Loucy (cell line): ENCODE data around the gene FOXP4.
A peak's percentile ranks its signal among the peaks of the same experiment; 100 is the strongest.

Experiments used
- H2AFZ ChIP-seq: fragments of 200-600 bp; sonication (generic); 2 replicates; pipeline ENCODE4 v1.6.0; 2016; ENCODE audit warnings: antibody characterized with exemption, mild to moderate bottlenecking, low read length, moderate library complexity
- H3F3A ChIP-seq: fragments of 200-600 bp; 2 replicates; pipeline ENCODE4 v1.6.0; 2016; ENCODE audit warnings: antibody characterized with exemption, low read depth, mild to moderate bottlenecking
- H3K27me3 ChIP-seq: fragments of 200-600 bp; sonication (generic); 2 replicates; pipeline ENCODE4 v1.6.1; 2014; ENCODE audit warnings: low read length, mild to moderate bottlenecking; ENCODE audit not compliant: insufficient read depth, poor library complexity, severe bottlenecking
- H3K36me3 ChIP-seq: fragments of 200-600 bp; sonication (generic); 2 replicates; pipeline ENCODE4 v1.6.1; 2016; ENCODE audit warnings: low read length; ENCODE audit not compliant: insufficient read depth
- H3K4me1 ChIP-seq: fragments of 200-600 bp; sonication (generic); 2 replicates; pipeline ENCODE4 v1.5.1; 2014; ENCODE audit warnings: low read length, mild to moderate bottlenecking; ENCODE audit not compliant: insufficient read depth, poor library complexity, severe bottlenecking
- H3K4me2 ChIP-seq: fragments of 200-600 bp; sonication (generic); 2 replicates; pipeline ENCODE4 v1.6.0; 2014; ENCODE audit warnings: antibody characterized with exemption, low read length, low read depth, mild to moderate bottlenecking; ENCODE audit not compliant: poor library complexity, severe bottlenecking
- H3K4me3 ChIP-seq: fragments of 200-600 bp; sonication (generic); 2 replicates; pipeline ENCODE4 v1.5.1; 2014; ENCODE audit warnings: low read length, mild to moderate bottlenecking, mixed read lengths; ENCODE audit not compliant: poor library complexity, severe bottlenecking
- H3K79me2 ChIP-seq: fragments of 200-600 bp; sonication (generic); 2 replicates; pipeline ENCODE4 v1.6.1; 2014; ENCODE audit warnings: low read length; ENCODE audit not compliant: insufficient read depth
- H3K9ac ChIP-seq: fragments of 200-600 bp; sonication (generic); 2 replicates; pipeline ENCODE4 v1.6.0; 2014; ENCODE audit warnings: mild to moderate bottlenecking, low read depth, low read length, moderate library complexity; ENCODE audit not compliant: poor library complexity, severe bottlenecking
- H3K9me2 ChIP-seq: fragments of 200-600 bp; sonication (generic); replicated peaks from 2 replicates; pipeline ENCODE4 v1.6.1; 2016; ENCODE audit warnings: low read depth, low read length, mixed read lengths
- H3K9me3 ChIP-seq: fragments of 200-600 bp; sonication (generic); 2 replicates; pipeline ENCODE4 v1.6.1; 2014; ENCODE audit warnings: mild to moderate bottlenecking, antibody characterized with exemption, low read length, low read depth; ENCODE audit not compliant: insufficient read depth
- H4K20me1 ChIP-seq: fragments of 200-600 bp; sonication (generic); 2 replicates; pipeline ENCODE4 v1.6.0; 2014; ENCODE audit warnings: antibody characterized with exemption, low read length, mild to moderate bottlenecking; ENCODE audit not compliant: insufficient read depth, poor library complexity, severe bottlenecking
- EZH2phosphoT487 ChIP-seq: fragments of 200-600 bp; IDR thresholded peaks from 2 replicates; pipeline ENCODE4 v1.6.1; 2018; ENCODE audit warnings: antibody characterized with exemption, mild to moderate bottlenecking, moderate library complexity, borderline replicate concordance
- TF ChIP-seq, protein P1 (sequence below): fragments of 200-600 bp; sonication (generic); conservative IDR thresholded peaks from 2 replicates; pipeline ENCODE4 v1.5.1; 2014; ENCODE audit warnings: mild to moderate bottlenecking, antibody characterized with exemption, low read length

Gene FOXP4

DNA sequence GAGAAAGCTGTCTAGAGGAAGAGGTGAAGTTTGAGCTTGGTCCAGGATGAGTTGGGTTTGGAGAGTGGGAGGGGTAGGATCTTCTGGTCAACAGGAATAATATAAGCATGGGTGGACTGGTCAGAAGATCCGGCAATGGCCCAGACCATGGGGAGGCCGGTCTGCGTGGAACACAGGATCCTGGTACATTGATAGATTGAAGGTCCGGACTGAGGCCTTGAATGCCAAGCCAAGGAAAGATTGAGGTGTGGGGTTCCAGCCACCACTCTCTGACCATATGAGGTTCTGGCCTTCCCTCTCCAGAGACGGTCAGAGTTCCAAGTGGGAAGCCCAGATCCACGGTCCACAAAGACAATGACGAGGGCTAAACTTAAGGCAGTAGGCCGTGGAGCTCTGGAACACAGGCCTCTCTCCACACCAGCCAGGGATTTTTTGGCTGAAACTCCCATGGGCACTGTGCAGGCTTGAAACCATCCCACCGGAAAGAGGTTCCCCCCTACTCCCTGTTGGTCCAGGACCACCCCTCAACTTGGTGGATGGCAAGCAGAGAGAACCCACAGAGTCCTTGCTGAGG is 95.3 kb downstream of the FOXP4 start:
- Histone ChIP-seq H3K9me2 (no peaks in the 10 kb centered on the region), H3K27me3 (no peaks in the 10 kb centered on the region), H3F3A (no peaks in the 10 kb centered on the region), H2AFZ (no peak overlapping the region), H3K4me2 (peak overlapping the region; percentile 92), H3K9ac (peak overlapping the region; percentile 61), H4K20me1 (peaks cover 15% of the 10 kb centered on the region), H3K4me1 (peaks cover 77% of the 10 kb centered on the region), H3K4me3 (peak overlapping the region; percentile 92), H3K36me3 (peaks cover 5% of the 10 kb centered on the region; the same call in 1 of the 2 replicates), H3K79me2 (peaks cover 95% of the 10 kb centered on the region), H3K9me3 (no peaks in the 10 kb centered on the region)
- TF ChIP-seq, protein P1, sequence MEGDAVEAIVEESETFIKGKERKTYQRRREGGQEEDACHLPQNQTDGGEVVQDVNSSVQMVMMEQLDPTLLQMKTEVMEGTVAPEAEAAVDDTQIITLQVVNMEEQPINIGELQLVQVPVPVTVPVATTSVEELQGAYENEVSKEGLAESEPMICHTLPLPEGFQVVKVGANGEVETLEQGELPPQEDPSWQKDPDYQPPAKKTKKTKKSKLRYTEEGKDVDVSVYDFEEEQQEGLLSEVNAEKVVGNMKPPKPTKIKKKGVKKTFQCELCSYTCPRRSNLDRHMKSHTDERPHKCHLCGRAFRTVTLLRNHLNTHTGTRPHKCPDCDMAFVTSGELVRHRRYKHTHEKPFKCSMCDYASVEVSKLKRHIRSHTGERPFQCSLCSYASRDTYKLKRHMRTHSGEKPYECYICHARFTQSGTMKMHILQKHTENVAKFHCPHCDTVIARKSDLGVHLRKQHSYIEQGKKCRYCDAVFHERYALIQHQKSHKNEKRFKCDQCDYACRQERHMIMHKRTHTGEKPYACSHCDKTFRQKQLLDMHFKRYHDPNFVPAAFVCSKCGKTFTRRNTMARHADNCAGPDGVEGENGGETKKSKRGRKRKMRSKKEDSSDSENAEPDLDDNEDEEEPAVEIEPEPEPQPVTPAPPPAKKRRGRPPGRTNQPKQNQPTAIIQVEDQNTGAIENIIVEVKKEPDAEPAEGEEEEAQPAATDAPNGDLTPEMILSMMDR: no peak
- TF ChIP-seq EZH2phosphoT487: no peak

DNA sequence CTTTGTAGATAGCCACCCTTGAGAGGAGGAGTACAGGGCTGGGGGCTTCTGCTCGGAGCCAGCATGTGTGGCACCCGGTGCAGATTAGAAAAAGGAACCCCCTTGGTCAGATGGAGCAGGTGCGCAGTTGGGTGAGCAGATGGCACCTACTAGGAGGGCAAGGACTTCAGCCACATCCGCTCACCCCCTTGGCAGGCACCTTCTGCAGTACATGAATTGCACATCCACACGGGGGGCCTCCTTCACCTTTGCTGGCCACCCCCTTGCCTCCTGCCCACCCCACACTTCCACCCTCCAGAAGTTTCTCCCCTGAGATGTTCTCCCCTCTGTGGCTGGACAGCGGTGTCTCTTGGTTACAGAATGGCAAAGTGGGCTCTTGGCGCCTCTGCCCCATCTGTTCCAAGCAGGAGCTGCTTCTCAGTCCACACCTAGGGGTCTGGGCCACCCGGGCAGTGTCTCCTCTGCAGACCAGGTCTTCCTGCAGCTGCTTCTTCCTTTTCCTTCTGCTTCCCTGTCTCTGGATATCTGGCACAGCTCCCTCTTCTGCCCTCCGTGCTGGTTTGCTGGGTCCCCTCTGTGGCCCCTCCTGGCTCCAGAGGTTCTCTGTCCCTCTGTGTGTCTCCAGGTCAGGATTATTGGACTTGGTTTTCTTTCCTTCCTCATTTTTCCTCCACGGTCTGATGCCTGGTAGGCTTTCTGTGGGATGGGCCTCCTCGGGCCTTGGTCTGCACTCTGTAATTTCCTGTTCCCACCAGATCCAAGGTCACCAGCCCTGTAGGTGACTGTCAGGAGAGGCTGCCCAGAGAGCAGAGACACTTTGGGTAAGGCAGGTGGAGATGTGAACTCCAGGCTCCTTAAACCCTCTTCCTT is 96.1 kb downstream of the FOXP4 start:
- H3K9me2 ChIP-seq: no peaks in the 10 kb centered on the region
- peaks cover 96% of the 10 kb centered on the region for H3K79me2 ChIP-seq
- H3K4me1 ChIP-seq: peaks cover 73% of the 10 kb centered on the region
- H3K4me3 ChIP-seq: peak overlapping the region; percentile 92
- H3K36me3 ChIP-seq: peaks cover 14% of the 10 kb centered on the region; the same call in 1 of the 2 replicates
- no peaks in the 10 kb centered on the region for H3K9me3 ChIP-seq
- H3F3A ChIP-seq: no peaks in the 10 kb centered on the region
- H3K9ac ChIP-seq: peak overlapping the region; percentile 61
- H3K27me3 ChIP-seq: no peaks in the 10 kb centered on the region
- no peak overlapping the region for H2AFZ ChIP-seq
- H3K4me2 ChIP-seq: peak overlapping the region; percentile 92
- H4K20me1 ChIP-seq: peaks cover 18% of the 10 kb centered on the region
- TF ChIP-seq, protein P1: no peak
- TF ChIP-seq EZH2phosphoT487: no peak

DNA sequence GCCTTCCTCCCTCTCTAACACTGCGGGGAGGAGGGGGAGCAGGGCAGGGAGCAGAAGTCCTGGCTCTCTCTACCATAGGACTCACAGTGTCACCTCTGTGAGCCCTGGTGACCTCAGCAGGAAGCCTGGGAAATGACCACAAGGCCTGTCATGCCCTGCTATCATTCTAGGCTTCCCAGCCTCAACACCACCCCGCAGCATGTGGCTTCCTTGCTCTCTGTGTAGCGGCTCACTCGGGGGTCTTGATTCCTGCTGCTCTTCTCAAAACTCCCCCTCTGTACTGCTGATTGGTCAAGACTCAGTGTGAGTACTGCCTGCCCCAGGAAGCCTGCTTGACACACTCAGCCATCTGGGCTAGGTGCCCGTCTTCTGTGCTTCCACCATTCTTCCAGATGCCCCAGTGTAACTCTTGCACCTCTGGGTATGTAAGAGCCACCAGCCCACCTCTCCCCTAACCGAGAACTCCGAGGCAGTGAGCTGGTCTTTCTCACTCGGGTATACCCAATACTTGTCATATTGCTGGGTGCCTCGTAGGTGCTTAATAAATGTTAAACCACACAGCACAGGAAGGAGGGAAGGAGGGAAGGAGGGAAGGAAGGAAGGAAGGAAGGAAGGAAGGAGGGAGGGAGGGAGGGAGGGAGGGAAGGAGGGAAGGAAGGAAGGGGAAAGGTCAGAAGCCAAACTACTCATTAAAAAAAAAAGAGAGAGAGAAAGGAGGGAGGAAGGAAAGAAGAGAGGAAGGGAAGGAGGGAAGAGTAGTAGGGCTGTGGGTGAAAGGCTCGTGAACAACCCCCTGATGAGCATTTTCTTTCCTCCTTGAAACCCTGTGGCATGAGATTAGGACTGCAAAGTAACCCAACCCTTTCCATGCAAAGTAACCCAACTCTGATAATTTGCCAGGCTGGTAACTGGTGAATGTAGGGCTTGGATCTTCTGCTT is 97.0 kb downstream of the FOXP4 start:
- peaks cover 67% of the 10 kb centered on the region for H3K4me1 ChIP-seq
- H4K20me1 ChIP-seq: peaks cover 18% of the 10 kb centered on the region
- H2AFZ ChIP-seq: no peak overlapping the region
- peak overlapping the region; percentile 92 for H3K4me2 ChIP-seq
- H3K79me2 ChIP-seq: peaks cover 87% of the 10 kb centered on the region
- H3K27me3 ChIP-seq: no peaks in the 10 kb centered on the region
- no peaks in the 10 kb centered on the region for H3K9me3 ChIP-seq
- no peaks in the 10 kb centered on the region for H3F3A ChIP-seq
- no peak for TF ChIP-seq EZH2phosphoT487
- TF ChIP-seq, protein P1: no peak
- no peaks in the 10 kb centered on the region for H3K9me2 ChIP-seq
- peak overlapping the region; percentile 92 for H3K4me3 ChIP-seq
- peak overlapping the region; percentile 61 for H3K9ac ChIP-seq
- H3K36me3 ChIP-seq: peaks cover 16% of the 10 kb centered on the region; the same call in 1 of the 2 replicates
